Airway epithelial cell (primary cell): ENCODE results near the gene HLTF. TPM values are rescaled to one million over a fixed set of nuclear protein-coding genes. Genes with fewer than 3 reads are reported as not detected.

ENCODE experiments used
- total RNA-seq: library from RNA; depleted of rRNA; stranded (reverse); fragments of >200 nt; gene quantifications from 2 replicates; pipeline ENCODE4 v1.2.3, GENCODE V29; 2015

The HLTF gene, protein sequence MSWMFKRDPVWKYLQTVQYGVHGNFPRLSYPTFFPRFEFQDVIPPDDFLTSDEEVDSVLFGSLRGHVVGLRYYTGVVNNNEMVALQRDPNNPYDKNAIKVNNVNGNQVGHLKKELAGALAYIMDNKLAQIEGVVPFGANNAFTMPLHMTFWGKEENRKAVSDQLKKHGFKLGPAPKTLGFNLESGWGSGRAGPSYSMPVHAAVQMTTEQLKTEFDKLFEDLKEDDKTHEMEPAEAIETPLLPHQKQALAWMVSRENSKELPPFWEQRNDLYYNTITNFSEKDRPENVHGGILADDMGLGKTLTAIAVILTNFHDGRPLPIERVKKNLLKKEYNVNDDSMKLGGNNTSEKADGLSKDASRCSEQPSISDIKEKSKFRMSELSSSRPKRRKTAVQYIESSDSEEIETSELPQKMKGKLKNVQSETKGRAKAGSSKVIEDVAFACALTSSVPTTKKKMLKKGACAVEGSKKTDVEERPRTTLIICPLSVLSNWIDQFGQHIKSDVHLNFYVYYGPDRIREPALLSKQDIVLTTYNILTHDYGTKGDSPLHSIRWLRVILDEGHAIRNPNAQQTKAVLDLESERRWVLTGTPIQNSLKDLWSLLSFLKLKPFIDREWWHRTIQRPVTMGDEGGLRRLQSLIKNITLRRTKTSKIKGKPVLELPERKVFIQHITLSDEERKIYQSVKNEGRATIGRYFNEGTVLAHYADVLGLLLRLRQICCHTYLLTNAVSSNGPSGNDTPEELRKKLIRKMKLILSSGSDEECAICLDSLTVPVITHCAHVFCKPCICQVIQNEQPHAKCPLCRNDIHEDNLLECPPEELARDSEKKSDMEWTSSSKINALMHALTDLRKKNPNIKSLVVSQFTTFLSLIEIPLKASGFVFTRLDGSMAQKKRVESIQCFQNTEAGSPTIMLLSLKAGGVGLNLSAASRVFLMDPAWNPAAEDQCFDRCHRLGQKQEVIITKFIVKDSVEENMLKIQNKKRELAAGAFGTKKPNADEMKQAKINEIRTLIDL
- total RNA-seq, result 13.5 and 14.4 TPM in 2 replicates

DNA sequence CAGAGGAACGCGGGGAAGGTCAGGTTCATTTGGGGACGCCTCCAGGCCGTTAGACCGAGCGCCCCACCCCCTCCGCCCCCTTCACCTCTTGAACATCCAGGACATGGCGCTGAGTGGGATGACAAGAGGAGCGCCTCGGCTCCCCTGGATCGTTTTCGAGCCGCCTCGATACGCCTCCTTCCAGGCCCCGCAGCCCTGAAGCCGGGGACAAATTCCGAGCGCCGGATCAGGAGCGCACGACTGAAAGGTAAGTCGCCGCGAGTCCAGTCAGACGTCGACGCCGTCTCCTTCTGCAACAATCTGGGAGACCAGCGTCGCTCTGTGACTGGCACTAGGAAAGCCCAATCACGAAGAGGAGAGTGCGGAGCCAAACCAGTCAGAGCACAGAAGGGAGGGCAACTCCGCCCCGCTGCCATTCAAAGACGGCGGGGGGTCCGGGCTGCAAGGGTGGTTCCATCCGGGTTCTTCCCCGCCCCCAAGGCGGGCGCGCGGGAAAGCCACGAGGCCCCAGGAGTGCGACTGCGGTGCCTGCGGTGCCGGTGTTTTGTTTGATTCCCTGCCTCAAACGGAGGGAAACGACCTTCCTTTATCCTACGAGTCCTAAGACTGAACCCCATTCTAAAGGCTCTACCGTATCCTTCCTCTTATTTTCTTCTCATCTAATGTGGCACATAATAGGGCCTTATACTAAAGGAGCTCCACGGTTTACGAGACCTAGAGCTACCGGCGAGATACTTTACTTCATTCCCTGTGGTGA is at the start of gene HLTF:
HLTF (minus strand) TSS at position 302 of the 757 bp plus-strand sequence; CDS start at position 105, 197 bp downstream.

DNA sequence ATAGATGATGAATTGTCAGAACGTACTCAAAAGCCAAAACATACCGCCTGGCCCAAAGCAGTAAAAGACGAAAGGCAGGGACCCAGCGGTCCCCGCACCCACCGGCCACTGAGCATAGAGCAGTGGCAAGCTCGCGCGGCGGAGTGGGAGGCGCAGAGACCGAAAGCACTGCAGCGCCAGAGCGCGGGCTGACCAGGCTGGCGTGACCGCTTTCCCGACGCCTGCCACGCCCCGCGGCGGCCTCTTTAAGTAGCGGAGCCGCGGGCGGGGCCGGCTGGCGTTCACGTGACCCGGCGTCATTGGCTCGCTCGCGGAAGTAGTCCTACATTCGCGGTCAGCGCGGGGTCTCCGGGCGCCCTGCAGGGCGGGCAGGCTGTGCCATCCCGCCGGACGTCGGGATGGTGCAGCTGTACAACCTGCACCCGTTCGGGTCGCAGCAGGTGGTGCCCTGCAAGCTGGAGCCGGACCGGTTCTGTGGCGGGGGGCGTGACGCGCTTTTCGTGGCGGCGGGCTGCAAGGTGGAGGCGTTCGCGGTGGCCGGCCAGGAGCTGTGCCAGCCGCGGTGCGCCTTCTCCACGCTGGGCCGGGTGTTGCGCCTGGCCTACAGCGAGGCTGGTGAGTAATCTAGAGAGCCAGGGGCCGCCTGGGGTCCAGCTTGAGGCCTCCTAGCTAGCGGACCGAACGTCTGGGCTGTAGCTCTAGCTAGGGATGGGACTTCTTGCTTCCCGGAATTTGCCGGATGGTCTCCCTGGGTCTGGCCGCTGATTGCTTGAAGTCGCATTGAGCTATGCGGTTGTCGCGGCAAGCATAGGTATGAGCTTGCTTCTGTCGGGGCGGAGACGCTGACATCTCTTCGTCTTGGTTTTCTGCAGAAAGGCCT is 43.2 kb upstream of the HLTF start, which contains the start of gene HPS3:
HPS3 (plus strand) TSS at position 313 of the 880 bp plus-strand sequence; CDS start at position 399, 86 bp downstream.

DNA sequence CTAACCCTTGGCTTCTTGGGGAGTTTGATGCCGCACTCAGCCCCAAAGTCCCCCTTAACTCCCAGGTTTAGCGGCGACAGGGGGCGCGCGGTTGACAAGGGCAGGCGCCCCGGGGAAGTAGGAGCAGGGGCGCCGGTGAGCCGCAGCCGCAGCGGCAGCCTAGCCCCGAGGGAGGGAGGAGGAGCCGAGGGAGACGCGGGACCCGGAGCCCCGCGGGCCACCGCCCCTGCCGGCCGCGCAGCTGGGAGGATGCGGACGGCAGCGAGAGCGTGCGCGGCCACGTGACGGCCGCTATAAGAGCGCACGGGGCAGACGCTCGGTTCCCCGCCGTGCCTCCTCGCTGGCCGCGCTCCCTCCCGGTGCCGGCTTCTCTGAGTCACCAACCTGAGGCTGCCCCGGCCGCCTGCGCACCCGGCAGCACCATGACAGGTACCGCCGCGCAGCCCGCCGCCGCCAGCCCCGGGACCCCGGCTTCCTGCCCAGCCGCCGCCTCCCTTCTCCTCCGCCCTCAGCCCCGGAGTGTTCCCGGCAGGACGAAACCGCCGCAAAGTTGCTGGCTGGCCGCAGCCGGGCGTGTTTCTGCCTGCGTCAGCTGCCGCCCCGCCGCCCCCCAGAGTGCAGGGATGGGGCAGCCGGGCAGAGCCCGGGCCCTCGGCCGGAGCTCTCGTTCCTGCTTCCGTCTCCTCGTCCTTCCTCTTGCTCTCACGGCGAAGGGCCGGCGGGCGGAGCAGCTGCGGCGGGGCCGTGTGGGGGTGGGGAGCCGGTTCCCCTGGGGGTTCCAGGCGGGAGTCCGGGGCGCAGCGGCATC is 94.9 kb downstream of the HLTF start, which contains the start of gene GYG1:
GYG1 (plus strand) TSS at position 322 of the 808 bp plus-strand sequence; CDS start at position 423, 101 bp downstream.

Other genes with a start within 250 kb of the HLTF start
- not detected in 2 replicates for gene CPA3, start 221.2 kb downstream of the HLTF start, total RNA-seq
- 13.1 and 24.4 TPM in 2 replicates for gene GYG1, start 95.0 kb downstream of the HLTF start, total RNA-seq
- 11.7 and 13.5 TPM in 2 replicates for gene HPS3, start 43.1 kb upstream of the HLTF start, total RNA-seq
- gene CP, start 135.3 kb upstream of the HLTF start, total RNA-seq, result 0.21 and 1.1 TPM in 2 replicates
- not detected in 2 replicates for gene TM4SF18, start 247.1 kb upstream of the HLTF start, total RNA-seq